Measurements from ENCODE around the gene EXOSC5. TPM values are rescaled to one million over a fixed set of nuclear protein-coding genes. Genes with fewer than 3 reads are reported as not detected.

EXOSC5 gene
- total and polyA plus RNA-seq, 2 of the 13 experiments (the other 11 are each of a cell fraction or from before 2014, with no cell fraction given): 24.1 to 26.5 TPM

- TF ChIP-seq SKIL (CRISPR knock-in tag; IDR thresholded peaks at IDR 0.05; ENCODE audit: borderline replicate concordance): 0 out of 2 replicates have a peak, but pooled peaks have one; percentile 37
- no peak for TF ChIP-seq ZNF674 (CRISPR knock-in tag; IDR thresholded peaks at IDR 0.05; ENCODE audit: low read depth)
- peak; percentile 37; the same call in 1 of the 2 replicates for TF ChIP-seq ZNF788 (CRISPR knock-in tag; IDR thresholded peaks at IDR 0.05; ENCODE audit: borderline replicate concordance)
- TF ChIP-seq PITX1 (CRISPR knock-in tag; IDR thresholded peaks at IDR 0.05): no peak
- peak; percentile 77; the same call in 1 of the 2 replicates for TF ChIP-seq ETV5 (CRISPR knock-in tag; IDR thresholded peaks at IDR 0.05; ENCODE audit: borderline replicate concordance)
- TF ChIP-seq SATB2 (CRISPR knock-in tag; IDR thresholded peaks at IDR 0.05): no peak
- no peak for TF ChIP-seq PPARG (CRISPR knock-in tag; conservative IDR thresholded peaks at IDR 0.05)
- 0 out of 2 replicates have a peak, but pooled peaks have one; percentile 18 for TF ChIP-seq YEATS4 (CRISPR knock-in tag; IDR thresholded peaks at IDR 0.05; ENCODE audit: borderline replicate concordance)
- TF ChIP-seq RXRA (CRISPR knock-in tag; IDR thresholded peaks at IDR 0.05): peak; percentile 35; the same call in 1 of the 2 replicates
- TF ChIP-seq ZNF30 (CRISPR knock-in tag; IDR thresholded peaks at IDR 0.05): no peak
- TF ChIP-seq ZNF205 (CRISPR knock-in tag; IDR thresholded peaks at IDR 0.05): no peak
- no peak for TF ChIP-seq MAF1 (CRISPR knock-in tag; IDR thresholded peaks at IDR 0.05; ENCODE audit: borderline replicate concordance)
- no peak for TF ChIP-seq CSRNP2 (CRISPR knock-in tag; conservative IDR thresholded peaks at IDR 0.05; ENCODE audit: low read depth)
- TF ChIP-seq FOXP4 (CRISPR knock-in tag; IDR thresholded peaks at IDR 0.05): peak; percentile 42
- peak; percentile 74; the same call in 1 of the 2 replicates for TF ChIP-seq NR2C2 (CRISPR knock-in tag; IDR thresholded peaks at IDR 0.05; ENCODE audit: borderline replicate concordance)
- no peak for TF ChIP-seq ZNF567 (CRISPR knock-in tag; IDR thresholded peaks at IDR 0.05; ENCODE audit: borderline replicate concordance)
- TF ChIP-seq NCOA2 (CRISPR knock-in tag; IDR thresholded peaks at IDR 0.05): peak; percentile 65
- TF ChIP-seq ETV6 (CRISPR knock-in tag; conservative IDR thresholded peaks at IDR 0.05): 0 out of 2 replicates have a peak, but pooled peaks have one; percentile 41
- TF ChIP-seq ZBTB38 (CRISPR knock-in tag; IDR thresholded peaks at IDR 0.05): peak; percentile 62; the same call in 1 of the 2 replicates
- no peak for TF ChIP-seq MAFG (CRISPR knock-in tag; IDR thresholded peaks at IDR 0.05)
These were observed 27.4 kb upstream of the EXOSC5 start (continued) for GRCh38 chr19:41424335-41425173.
